DMS 273 (cell line): ENCODE data around the gene MPDZ.
A peak's percentile ranks its signal among the peaks of the same experiment; 100 is the strongest.

Experiments used
- DNase-seq: peaks from one replicate; lab custom pipeline; 2025; ENCODE audit not compliant: unreplicated experiment; lab: John Stamatoyannopoulos, UW

Gene MPDZ

GRCh38 chr9:13181652-13182051 is 97.8 kb downstream of the MPDZ start:
- peak; percentile 66 for DNase-seq

GRCh38 chr9:13179257-13179656 is 100.2 kb downstream of the MPDZ start:
- peak; percentile 16 for DNase-seq

GRCh38 chr9:13175732-13176131 is 103.8 kb downstream of the MPDZ start:
- no peak for DNase-seq

- no peak for DNase-seq
These were observed 104.4 kb downstream of the MPDZ start for GRCh38 chr9:13174906-13175639.

- no peak for DNase-seq
These were observed 105.9 kb downstream of the MPDZ start for GRCh38 chr9:13173553-13173952.

GRCh38 chr9:13171261-13171660 is 108.2 kb downstream of the MPDZ start:
- DNase-seq = no peak

- no peak for DNase-seq
These were observed 112.5 kb downstream of the MPDZ start for GRCh38 chr9:13166996-13167395.

- peak; percentile 59 for DNase-seq
These were observed 113.5 kb downstream of the MPDZ start for GRCh38 chr9:13165956-13166355.

GRCh38 chr9:13165236-13165945 is 114.1 kb downstream of the MPDZ start:
- DNase-seq = peak; percentile 85

GRCh38 chr9:13163946-13164345 is 115.5 kb downstream of the MPDZ start:
- no peak for DNase-seq

- DNase-seq = peak; percentile 59
These were observed 116.2 kb downstream of the MPDZ start for GRCh38 chr9:13163287-13163686.

GRCh38 chr9:13160051-13160450 is 119.4 kb downstream of the MPDZ start:
- DNase-seq = no peak

- DNase-seq = no peak
These were observed 120.5 kb downstream of the MPDZ start for GRCh38 chr9:13158986-13159385.

- no peak for DNase-seq
These were observed 128.0 kb downstream of the MPDZ start for GRCh38 chr9:13151489-13151888.

GRCh38 chr9:13149454-13149853 is 130.0 kb downstream of the MPDZ start:
- peak; percentile 76 for DNase-seq

- DNase-seq = no peak
These were observed 132.7 kb downstream of the MPDZ start for GRCh38 chr9:13146840-13147239.

- DNase-seq = no peak
These were observed 134.2 kb downstream of the MPDZ start for GRCh38 chr9:13145340-13145739.

GRCh38 chr9:13144166-13144775 is 135.2 kb downstream of the MPDZ start:
- DNase-seq = peak; percentile 23

- peak; percentile 26 for DNase-seq
These were observed 136.2 kb downstream of the MPDZ start for GRCh38 chr9:13143281-13143680.

GRCh38 chr9:13142776-13143175 is 136.7 kb downstream of the MPDZ start:
- peak; percentile 11 for DNase-seq

GRCh38 chr9:13141629-13142028 is 137.9 kb downstream of the MPDZ start:
- peak; percentile 25 for DNase-seq
